ENCODE data around the gene HDAC4. TPM values are rescaled to one million over a fixed set of nuclear protein-coding genes. Genes with fewer than 3 reads are reported as not detected.
A peak's percentile ranks its signal among the peaks of the same experiment; 100 is the strongest.

The HDAC4 gene
- total RNA-seq, 1 donor from 2014 or later, result 76.6 TPM

- Histone ChIP-seq H3K9me3 (no peaks in the 10 kb centered on the region), H3K4me3 (no peak overlapping the region), H3K27ac (no peak overlapping the region), H3K36me3 (no peaks in the 10 kb centered on the region), H3K27me3 (no peaks in the 10 kb centered on the region), H3K4me1 (peaks cover 14% of the 10 kb centered on the region)
- TF ChIP-seq POLR2AphosphoS5 (IDR thresholded peaks at IDR 0.05; ENCODE audit: insufficient read depth in 1 of 2, low read depth in 1 of 2), result no peak
- no peak for TF ChIP-seq CTCF (IDR thresholded peaks at IDR 0.05)
- TF ChIP-seq POLR2A (IDR thresholded peaks at IDR 0.05), result no peak
- intact Hi-C loops (cut with DNase I), result no loop called here
- DNase-seq (ENCODE audit: extremely low spot score in 2 of 2), result no peak
Observed at GRCh38 chr2:239008004-239008403, 392.8 kb downstream of the HDAC4 start.

GRCh38 chr2:239006622-239007285 is 394.1 kb downstream of the HDAC4 start:
- Histone ChIP-seq H3K27me3 (no peaks in the 10 kb centered on the region), H3K4me1 (peaks cover 15% of the 10 kb centered on the region), H3K9me3 (no peaks in the 10 kb centered on the region), H3K27ac (no peak overlapping the region), H3K4me3 (no peak overlapping the region), H3K36me3 (no peaks in the 10 kb centered on the region)
- intact Hi-C loops (cut with DNase I), result no loop called here
- no peak for DNase-seq (ENCODE audit: extremely low spot score in 2 of 2)
- no peak for TF ChIP-seq POLR2A (IDR thresholded peaks at IDR 0.05)
- no peak for TF ChIP-seq POLR2AphosphoS5 (IDR thresholded peaks at IDR 0.05; ENCODE audit: insufficient read depth in 1 of 2, low read depth in 1 of 2)
- TF ChIP-seq CTCF (IDR thresholded peaks at IDR 0.05), result no peak

GRCh38 chr2:239005586-239005985 is 395.2 kb downstream of the HDAC4 start:
- H3K4me1 ChIP-seq, result peaks cover 15% of the 10 kb centered on the region
- H3K4me3 ChIP-seq, result no peak overlapping the region
- no peak for DNase-seq (ENCODE audit: extremely low spot score in 2 of 2)
- no peaks in the 10 kb centered on the region for H3K9me3 ChIP-seq
- H3K27ac ChIP-seq, result no peak overlapping the region
- H3K27me3 ChIP-seq, result no peaks in the 10 kb centered on the region
- TF ChIP-seq POLR2A (IDR thresholded peaks at IDR 0.05) (no peak), POLR2AphosphoS5 (IDR thresholded peaks at IDR 0.05; ENCODE audit: insufficient read depth in 1 of 2, low read depth in 1 of 2) (no peak), CTCF (IDR thresholded peaks at IDR 0.05) (no peak)
- H3K36me3 ChIP-seq, result no peaks in the 10 kb centered on the region
- intact Hi-C loops (cut with DNase I), result no loop called here

- no peak overlapping the region for H3K4me3 ChIP-seq
- intact Hi-C loops (cut with DNase I), result no loop called here
- DNase-seq (ENCODE audit: extremely low spot score in 2 of 2), result no peak
- TF ChIP-seq POLR2AphosphoS5 (IDR thresholded peaks at IDR 0.05; ENCODE audit: insufficient read depth in 1 of 2, low read depth in 1 of 2) (no peak), CTCF (IDR thresholded peaks at IDR 0.05) (no peak), POLR2A (IDR thresholded peaks at IDR 0.05) (no peak)
- H3K4me1 ChIP-seq, result peaks cover 15% of the 10 kb centered on the region
- H3K27me3 ChIP-seq, result no peaks in the 10 kb centered on the region
- no peaks in the 10 kb centered on the region for H3K36me3 ChIP-seq
- no peaks in the 10 kb centered on the region for H3K9me3 ChIP-seq
- peak overlapping the region; percentile 84 for H3K27ac ChIP-seq
Observed at GRCh38 chr2:239004274-239005015, 396.4 kb downstream of the HDAC4 start.
